GM19372 (cell line): ENCODE results near the gene KCNMA1.

ENCODE experiments used
- ATAC-seq: cut with Tn5 transposase; IDR thresholded peaks from one replicate; pipeline ENCODE4 v1.9.1; 2021; ENCODE audit warnings: mild to moderate bottlenecking, low read depth, moderate library complexity; ENCODE audit not compliant: unreplicated experiment

Gene KCNMA1

GRCh38 chr10:77293773-77294172 is 343.8 kb downstream of the KCNMA1 start:
- ATAC-seq, result no peak

GRCh38 chr10:77293347-77293746 is 344.3 kb downstream of the KCNMA1 start:
- ATAC-seq, result no peak

GRCh38 chr10:77291596-77292505 is 345.8 kb downstream of the KCNMA1 start:
- no peak for ATAC-seq

- no peak for ATAC-seq
Measured at GRCh38 chr10:77290528-77291155, 347.0 kb downstream of the KCNMA1 start.

GRCh38 chr10:77289790-77290189 is 347.8 kb downstream of the KCNMA1 start:
- no peak for ATAC-seq

- ATAC-seq, result no peak
Measured at GRCh38 chr10:77289027-77289501, 348.5 kb downstream of the KCNMA1 start.

- ATAC-seq, result no peak
Measured at GRCh38 chr10:77287647-77288120, 349.9 kb downstream of the KCNMA1 start.

GRCh38 chr10:77286531-77287508 is 350.8 kb downstream of the KCNMA1 start:
- no peak for ATAC-seq

- no peak for ATAC-seq
Measured at GRCh38 chr10:77285529-77286182, 352.0 kb downstream of the KCNMA1 start.

- no peak for ATAC-seq
Measured at GRCh38 chr10:77284797-77285196, 352.8 kb downstream of the KCNMA1 start.

- no peak for ATAC-seq
Measured at GRCh38 chr10:77283326-77283725, 354.3 kb downstream of the KCNMA1 start.

GRCh38 chr10:77282163-77282562 is 355.4 kb downstream of the KCNMA1 start:
- no peak for ATAC-seq

GRCh38 chr10:77281719-77282118 is 355.9 kb downstream of the KCNMA1 start:
- no peak for ATAC-seq

GRCh38 chr10:77279207-77279606 is 358.4 kb downstream of the KCNMA1 start:
- no peak for ATAC-seq

- no peak for ATAC-seq
Measured at GRCh38 chr10:77274046-77274795, 363.4 kb downstream of the KCNMA1 start.

GRCh38 chr10:77269163-77269562 is 368.4 kb downstream of the KCNMA1 start:
- no peak for ATAC-seq

GRCh38 chr10:77268721-77269120 is 368.9 kb downstream of the KCNMA1 start:
- ATAC-seq, result no peak

GRCh38 chr10:77267703-77268675 is 369.6 kb downstream of the KCNMA1 start:
- no peak for ATAC-seq
